Lung (tissue), 12 donors: ENCODE results near the gene KDM5B. TPM values are rescaled to one million over a fixed set of nuclear protein-coding genes. Genes with fewer than 3 reads are reported as not detected.
A peak's percentile ranks its signal among the peaks of the same experiment; 100 is the strongest.

Source experiments
- ATAC-seq: fragments of 200-7000 bp; cut with Tn5 transposase; one replicate; pipeline ENCODE4 v1.9.1; 2020; ENCODE audit warnings: moderate number of reproducible peaks; ENCODE audit not compliant: insufficient read depth, low FRiP score
- DNase-seq, 3 donors: peaks; one replicate each; pipeline ENCODE4 v3.0.0-alpha.2; 2013 to 2017
- H3K27ac ChIP-seq, 2 donors: one replicate each; pipeline ENCODE4 v1.5.1; 2013; ENCODE audit warnings: mild to moderate bottlenecking in 2 of 2, moderate library complexity in 2 of 2, control low read depth in 1 of 2, inconsistent platforms in 1 of 2, low read depth in 1 of 2, low read length in 1 of 2
- H3K27me3 ChIP-seq, 3 donors: one replicate each; pipeline ENCODE4 v1.5.1; 2013; ENCODE audit warnings: low read length in 2 of 3; ENCODE audit not compliant: control insufficient read depth in 3 of 3, insufficient read depth in 3 of 3
- H3K36me3 ChIP-seq, 4 donors: one replicate each; pipeline ENCODE4 v1.5.1; 2013; ENCODE audit warnings: low read length in 4 of 4, mild to moderate bottlenecking in 1 of 4, moderate library complexity in 1 of 4; ENCODE audit not compliant: control insufficient read depth in 4 of 4, insufficient read depth in 4 of 4
- H3K4me1 ChIP-seq, 5 donors: one replicate each; pipeline ENCODE4 v1.5.1; 2013; ENCODE audit warnings: low read length in 5 of 5, mild to moderate bottlenecking in 2 of 5, moderate library complexity in 1 of 5; ENCODE audit not compliant: control insufficient read depth in 5 of 5, insufficient read depth in 5 of 5
- H3K4me3 ChIP-seq: one replicate; pipeline ENCODE4 v1.5.1; 2013; ENCODE audit warnings: mild to moderate bottlenecking, control low read depth, moderate library complexity
- H3K9ac ChIP-seq, 2 donors: one replicate each; pipeline ENCODE4 v1.5.1; 2013; ENCODE audit warnings: low read length in 2 of 2, control low read depth in 1 of 2; ENCODE audit not compliant: insufficient read depth in 1 of 2
- H3K9me3 ChIP-seq, 4 donors: one replicate each; pipeline ENCODE4 v1.5.1; 2013; ENCODE audit warnings: low read length in 3 of 4, mild to moderate bottlenecking in 1 of 4, moderate library complexity in 1 of 4; ENCODE audit not compliant: control insufficient read depth in 4 of 4, insufficient read depth in 3 of 4
- CTCF ChIP-seq: IDR thresholded peaks from 2 replicates; pipeline ENCODE4 v1.5.1; 2012; ENCODE audit warnings: mild to moderate bottlenecking; ENCODE audit errors: control extremely low read depth, extremely low read depth
- WGBS, 2 donors: extraction: QIAGEN DNeasy Blood & Tissue Kit; methylation state at CpG; one replicate each; pipeline ENCODE4 v1.1.7; 2013; 5-methylcytosine and 5-hydroxymethylcytosine counted together
- polyA plus RNA-seq, 2 donors: library from polyadenylated mRNA; stranded (reverse); fragments of 200-250 nt; gene quantifications; one replicate each; pipeline ENCODE4 v1.2.1, GENCODE V29; 2013
- total RNA-seq, 2 donors: library from RNA; depleted of rRNA in 1 of 2; stranded (reverse); fragments of >200 nt in 1 of 2; gene quantifications; one replicate each; pipeline ENCODE4 v1.2.1, GENCODE V29; 2014 to 2021
- donor health status: control.
- donor health status: control.
- donor health status: Bipolar disorder and iron deficiency.
- donor health status: healthy.
- donor health status: DM: yes; HTN: yes; CAD: no.

Gene KDM5B
- total and polyA plus RNA-seq, 4 donors: 11.2 to 247 (median 31.6) TPM

GRCh38 chr1:202810193-202810614 is 2.0 kb upstream of the KDM5B start:
- 9 to 10% methylated on average over 13 of the region's 13 CpGs for WGBS, 2 donors
- TF ChIP-seq CTCF: no peak

GRCh38 chr1:202809597-202810159 is 1.5 kb upstream of the KDM5B start:
- no peak overlapping the region for H3K9ac ChIP-seq
- no peaks in the 10 kb centered on the region for H3K36me3 ChIP-seq
- H3K27me3 ChIP-seq: peaks cover 0 to 7% (median 0%) of the 10 kb centered on the region in 3 donors
- 62 to 65% methylated on average over 15 of the region's 15 CpGs for WGBS, 2 donors
- peaks cover 4 to 39% (median 12%) of the 10 kb centered on the region in 5 donors for H3K4me1 ChIP-seq
- DNase-seq: peak in 1 of 3 donors; percentile 6
- H3K27ac ChIP-seq: no peak overlapping the region
- H3K4me3 ChIP-seq: no peak overlapping the region
- H3K9me3 ChIP-seq: no peaks in the 10 kb centered on the region
- no peak for ATAC-seq
- TF ChIP-seq CTCF: no peak

More at GRCh38 chr1:202810193-202810614, 2.0 kb upstream of the KDM5B start:
- Histone ChIP-seq H3K4me1 (peaks cover 4 to 33% (median 12%) of the 10 kb centered on the region in 5 donors), H3K9ac (peak overlapping the region in 1 of 2 donors; percentile 20), H3K4me3 (peak overlapping the region; percentile 16), H3K27me3 (peaks cover 0 to 7% (median 0%) of the 10 kb centered on the region in 3 donors), H3K27ac (peak overlapping the region; percentile 50 to 66), H3K9me3 (no peaks in the 10 kb centered on the region), H3K36me3 (no peaks in the 10 kb centered on the region)
- DNase-seq (no peak), ATAC-seq (no peak)

- peak overlapping the region; percentile 85 to 93 for H3K27ac ChIP-seq
- 1% methylated on average over 44 to 45 of the region's 45 CpGs for WGBS, 2 donors
- no peaks in the 10 kb centered on the region for H3K9me3 ChIP-seq
- H3K4me1 ChIP-seq: peaks cover 4 to 44% (median 14%) of the 10 kb centered on the region in 5 donors
- ATAC-seq (no peak), DNase-seq (peak; percentile 64 to 71 (median 69))
- H3K36me3 ChIP-seq: no peaks in the 10 kb centered on the region
- H3K27me3 ChIP-seq: peaks cover 0 to 7% (median 0%) of the 10 kb centered on the region in 3 donors
- no peak for TF ChIP-seq CTCF
- H3K4me3 ChIP-seq: peak overlapping the region; percentile 99
- H3K9ac ChIP-seq: peak overlapping the region in 1 of 2 donors; percentile 60
These were observed 733 bp downstream of the KDM5B start for GRCh38 chr1:202807451-202807925.
